ENCODE measurements around the gene H2AZ1.
"Not testable (repeated sequence)": the region's sequence is repeated elsewhere in the genome, so short reads cannot be mapped to it uniquely, and the experiment has no call there.

H2AZ1 gene

DNA sequence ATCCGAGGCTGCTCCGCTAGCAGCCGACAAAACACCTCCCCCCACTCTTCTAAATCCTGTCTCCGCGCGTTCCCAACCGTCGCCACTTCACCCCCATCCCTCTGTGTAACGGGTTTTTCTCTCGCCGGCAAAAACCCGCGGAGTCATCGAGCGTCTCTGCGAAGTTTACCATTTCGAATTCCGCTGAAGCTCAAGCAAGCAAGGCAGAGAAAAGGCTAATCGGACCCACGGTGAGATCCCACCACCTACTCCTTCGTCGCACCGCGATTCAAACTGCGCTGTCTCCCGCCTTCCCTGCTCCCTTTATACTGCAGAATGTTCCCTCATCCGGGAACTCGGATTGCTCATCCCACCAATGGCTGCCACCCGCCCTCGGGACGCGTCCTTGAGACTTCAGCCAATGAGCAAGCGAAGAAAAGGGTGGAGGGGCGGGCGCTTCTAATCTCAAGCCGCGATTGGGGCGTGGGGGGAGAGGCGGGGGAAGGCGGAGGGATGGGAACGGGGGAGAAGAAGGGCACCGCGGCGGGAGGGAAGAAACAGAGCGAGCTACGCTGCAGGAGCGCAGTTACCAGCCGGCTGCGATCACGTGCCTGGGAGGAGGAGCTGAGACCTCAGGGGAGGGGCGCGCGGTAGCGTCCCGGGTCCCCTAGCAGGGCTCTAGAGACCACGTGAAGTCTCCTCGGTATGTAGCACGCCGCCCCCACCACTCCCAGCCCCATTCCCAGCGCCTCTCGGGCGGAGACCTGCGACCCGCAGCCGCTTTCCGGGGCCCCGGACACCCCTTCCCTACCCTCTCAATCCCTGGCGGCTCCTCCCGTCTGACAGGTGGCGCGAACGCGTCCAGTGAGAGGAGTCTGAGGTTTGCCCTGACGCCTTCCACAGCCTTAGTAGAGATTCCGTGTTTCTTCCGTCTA is at the start of gene H2AZ1:
TSS of gene H2AZ1 (minus strand) at position 277 of the 914 bp plus-strand sequence. CDS start at position 172, 105 bp downstream.
- DNase-seq, result peak; percentile 99

DNA sequence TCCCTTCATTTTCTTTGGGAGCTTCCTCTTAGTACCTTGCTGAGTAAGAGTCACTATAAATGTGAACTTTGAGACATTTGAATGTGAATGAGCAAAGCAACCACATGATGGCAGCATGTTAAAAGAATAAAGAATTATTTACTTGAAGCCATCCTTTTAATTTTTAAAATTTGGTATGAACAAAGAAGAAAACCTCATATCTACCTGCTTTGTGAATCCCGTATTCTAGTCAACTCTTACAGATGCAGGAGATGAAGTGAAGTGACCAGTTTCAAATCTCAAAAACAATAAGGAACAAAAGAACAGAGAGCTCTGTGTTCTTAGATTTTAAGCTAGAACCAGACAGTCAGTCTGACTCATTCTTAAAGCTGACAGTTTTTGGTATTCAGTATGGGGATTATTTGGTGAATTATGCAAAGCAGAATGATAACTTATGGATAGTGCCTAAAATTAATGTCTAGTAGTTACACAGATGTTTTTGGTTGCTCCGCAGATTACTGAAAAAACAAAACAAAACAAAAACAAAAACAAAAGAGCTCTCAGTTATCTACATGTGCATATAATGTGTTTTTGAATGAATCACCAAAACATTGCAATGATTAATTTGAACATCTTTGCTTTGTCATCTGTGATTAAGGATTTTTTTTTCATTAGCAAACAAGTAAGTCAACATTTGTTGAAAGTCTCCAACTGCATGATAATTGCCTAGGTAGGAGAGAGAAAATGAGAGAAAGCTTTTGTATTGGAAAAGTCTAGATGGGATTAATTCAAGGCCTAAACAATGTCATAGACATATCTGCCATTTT is 48.2 kb upstream of the H2AZ1 start:
- no peak for DNase-seq

DNA sequence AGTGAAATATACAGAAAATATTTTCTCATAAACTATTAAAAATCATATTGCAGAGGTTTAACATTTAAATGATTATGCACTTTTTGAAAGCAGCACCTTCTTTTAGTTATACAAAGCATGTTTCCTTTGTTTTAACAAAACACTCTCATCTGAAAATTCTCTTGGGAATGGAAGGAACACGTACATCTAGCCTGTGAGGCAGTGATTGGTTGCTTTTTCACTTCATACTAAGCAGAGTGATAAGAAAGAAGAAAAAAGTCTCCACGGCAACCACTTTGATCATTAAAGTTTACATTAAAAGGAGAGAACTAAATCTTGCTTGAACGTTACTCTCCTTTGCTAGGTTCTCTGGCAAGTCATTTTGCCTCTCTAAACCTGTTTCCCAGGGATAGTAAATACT is 41.7 kb upstream of the H2AZ1 start:
- DNase-seq, result no peak

DNA sequence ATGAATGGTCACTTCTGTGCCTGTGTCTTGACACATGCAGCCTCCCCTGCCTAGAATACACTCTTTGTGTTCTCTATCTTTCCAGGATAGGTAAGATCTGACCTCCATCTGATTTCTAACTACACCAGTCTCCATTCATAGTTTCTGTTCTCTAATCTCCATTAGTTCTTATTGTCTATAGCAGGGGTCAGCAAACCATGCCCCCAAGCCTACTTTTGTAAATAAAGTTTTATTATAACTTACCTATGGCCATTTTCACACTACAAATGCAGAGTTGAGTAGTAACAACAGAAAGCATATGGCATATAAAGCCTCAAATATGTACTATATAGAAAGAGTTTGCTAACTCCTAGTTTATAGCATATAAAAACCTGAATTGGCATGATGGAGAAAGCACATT is 37.6 kb upstream of the H2AZ1 start:
- no peak for DNase-seq

DNA sequence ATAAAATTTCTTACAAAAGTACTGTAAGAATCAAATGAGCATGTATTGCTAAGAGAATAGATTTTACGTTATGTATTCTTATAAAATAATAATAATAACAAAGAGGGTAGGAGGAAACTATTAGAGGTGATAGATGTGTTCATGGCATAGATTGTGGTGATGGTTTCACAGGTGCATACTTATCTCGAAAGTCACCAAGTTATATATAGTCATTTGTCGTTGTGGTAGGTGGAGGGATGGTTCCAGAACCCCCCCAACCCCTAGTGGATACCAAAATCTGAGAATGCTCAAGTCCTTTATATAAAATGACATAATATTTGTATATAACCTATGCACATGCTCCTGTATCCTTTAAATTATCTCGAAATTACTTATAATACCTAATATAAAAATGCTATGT is 36.7 kb upstream of the H2AZ1 start:
- no peak for DNase-seq

DNA sequence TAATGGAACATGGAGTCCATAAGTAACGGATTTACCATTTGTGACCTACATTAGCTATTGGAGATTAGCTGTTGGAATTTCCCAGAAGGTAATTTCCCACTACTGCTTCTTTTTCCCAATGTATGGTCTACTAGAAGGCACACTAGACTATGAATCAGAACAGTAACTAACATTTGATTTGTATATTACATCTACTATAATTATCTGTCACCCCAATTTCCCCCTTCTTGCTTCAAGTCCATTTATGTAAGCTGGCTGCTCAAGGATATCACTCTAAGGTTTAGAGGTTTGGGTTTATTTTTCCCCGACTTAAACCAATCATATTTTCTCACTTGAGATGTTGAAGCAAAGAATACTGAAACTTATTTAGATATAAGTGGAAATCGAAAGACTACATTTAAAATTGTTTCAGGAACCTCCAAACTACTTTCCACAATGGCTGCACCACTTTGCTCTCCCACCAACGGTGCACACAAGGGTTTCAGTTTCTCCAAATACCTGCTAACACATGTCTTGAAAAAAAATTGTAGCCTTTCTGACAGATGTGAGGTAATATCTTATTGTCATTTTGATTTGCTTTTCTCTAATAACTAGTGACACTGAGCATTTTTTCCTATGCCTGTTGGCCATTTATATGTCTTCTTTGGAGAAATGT is 33.3 kb upstream of the H2AZ1 start:
- no peak for DNase-seq

DNA sequence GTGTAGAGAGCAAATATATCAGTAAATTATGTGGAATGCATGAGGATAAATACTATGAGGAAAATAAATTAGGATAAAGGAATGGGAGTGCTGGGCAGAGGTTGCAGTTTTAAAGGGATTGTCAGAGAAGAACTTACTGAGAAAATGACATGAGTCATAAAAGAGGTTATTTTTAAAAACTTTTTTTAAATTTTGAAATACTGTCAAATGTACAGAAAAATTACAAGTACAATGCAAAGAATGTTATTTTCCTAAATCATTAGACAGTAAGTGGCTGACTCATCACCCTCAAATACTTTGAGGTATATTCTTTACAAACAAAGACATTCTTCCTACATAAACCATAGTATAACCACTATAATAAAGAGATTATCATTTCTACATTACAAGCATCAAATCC is 29.8 kb upstream of the H2AZ1 start:
- DNase-seq, result no peak

DNA sequence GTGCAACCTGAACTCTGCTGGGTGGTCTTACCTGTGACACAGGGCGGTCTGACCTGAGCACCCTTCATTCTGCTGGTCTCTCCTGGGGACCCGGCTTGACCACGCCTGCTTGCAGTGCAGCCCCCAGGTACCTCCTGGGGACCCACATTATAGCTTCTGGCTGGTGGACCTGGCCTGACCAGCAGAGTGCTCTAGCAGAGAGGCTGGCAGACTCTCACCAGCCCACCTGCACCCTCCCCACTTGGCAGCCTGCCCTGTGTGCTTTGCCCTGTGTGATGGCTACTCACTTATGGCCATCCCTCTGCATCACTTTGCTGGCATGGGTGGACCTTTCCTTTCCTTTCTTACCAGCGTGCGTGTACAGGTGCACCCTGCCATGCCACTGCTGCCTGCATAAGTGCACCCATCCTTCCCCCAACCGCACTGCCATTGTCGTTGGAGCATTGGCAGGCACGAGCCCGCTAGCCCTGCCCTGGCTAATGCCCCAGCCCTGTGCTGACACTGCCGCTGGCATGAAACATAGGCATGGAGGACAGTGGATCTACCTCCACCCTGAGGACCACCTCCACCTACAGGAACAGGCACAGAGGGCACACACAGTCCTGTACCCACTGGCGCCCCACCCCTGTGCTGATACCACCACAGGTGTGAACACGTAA is 21.5 kb upstream of the H2AZ1 start:
- no peak for DNase-seq

DNA sequence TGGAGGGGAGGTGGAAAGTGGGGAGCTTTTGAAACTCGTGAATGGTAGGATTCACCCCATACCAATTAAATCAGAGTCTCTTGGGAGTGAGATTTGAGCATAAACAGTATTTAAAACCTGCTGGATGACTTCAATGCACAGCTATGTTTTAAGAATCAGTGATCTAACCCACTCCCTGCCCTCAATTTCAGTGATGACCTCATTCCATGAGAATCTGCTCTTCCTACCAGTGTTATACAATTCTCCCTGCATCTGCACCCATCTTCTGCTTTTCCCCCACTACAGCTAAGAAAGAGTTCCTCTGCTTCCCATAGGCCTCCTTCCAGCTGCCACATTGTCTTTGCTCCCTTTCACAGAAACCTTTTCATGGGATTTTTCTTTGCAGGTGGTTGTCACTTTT is 18.3 kb upstream of the H2AZ1 start:
- DNase-seq, result no peak

DNA sequence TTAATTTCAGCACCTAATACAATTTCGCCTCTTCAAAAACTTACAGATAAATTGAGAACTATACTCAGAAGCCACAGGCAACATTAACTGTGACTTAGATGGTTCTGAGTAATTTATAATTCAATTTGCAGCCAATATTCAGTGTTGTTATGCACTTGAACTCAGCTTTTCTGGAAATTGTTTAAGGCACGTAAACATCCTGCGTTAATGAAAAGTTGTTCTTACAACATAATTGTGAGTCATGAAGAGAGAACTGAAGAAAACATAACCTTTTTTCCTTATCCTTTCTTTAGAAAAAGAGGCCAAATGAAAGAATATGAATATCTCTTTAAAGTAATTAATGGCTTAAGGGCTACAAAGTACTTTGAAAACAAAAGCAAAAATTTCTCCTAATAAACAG is 16.6 kb upstream of the H2AZ1 start:
- no peak for DNase-seq

DNA sequence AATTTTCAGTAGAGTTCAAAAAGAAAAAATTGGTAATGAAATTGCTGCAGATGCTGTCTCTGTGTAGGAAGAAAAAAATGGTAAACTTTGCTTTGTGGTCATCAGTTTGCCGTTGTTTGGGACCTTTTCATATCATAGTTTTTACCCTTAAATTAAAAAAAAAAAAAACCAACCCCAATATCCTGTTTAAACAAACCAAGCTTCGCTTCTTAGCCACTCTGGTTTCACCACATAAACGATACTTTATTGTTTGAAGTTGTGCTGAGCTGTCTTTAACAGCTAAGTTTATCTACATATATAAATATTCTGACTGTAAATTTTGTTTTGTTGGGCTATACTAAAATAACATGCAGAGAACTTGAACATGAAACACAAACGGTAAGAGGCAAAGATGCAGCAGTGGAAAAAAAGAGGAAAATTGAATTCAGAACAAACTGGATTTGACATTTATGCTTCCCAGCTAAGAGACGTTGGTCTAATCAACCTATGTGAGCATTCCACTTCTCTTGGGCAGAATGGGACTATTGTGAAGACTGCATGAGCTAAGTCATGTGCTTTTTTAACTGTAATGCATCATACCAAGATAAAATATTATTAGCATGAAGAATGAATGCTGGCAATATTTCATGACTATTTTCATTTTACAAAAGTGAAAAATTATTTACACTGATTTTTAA is 15.7 kb upstream of the H2AZ1 start:
- DNase-seq, result no peak

DNA sequence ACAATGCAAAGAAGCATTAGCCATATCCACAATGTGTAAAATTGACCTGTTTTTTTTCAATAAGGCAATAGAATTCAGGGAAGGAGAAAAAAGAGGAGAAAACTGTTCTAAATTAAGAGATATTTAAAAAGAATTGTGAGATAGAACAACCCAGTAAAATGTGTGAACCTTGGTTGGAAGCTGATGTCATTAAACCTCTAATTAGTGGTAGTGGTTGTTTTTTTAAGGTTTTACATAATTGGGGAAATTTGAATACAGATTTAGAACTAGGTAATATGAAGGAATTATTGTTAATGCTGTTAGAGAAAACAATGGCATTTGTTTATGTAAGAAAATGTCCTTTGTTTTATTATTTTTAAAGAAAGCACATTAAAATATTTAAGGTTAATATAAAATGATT is 15.1 kb upstream of the H2AZ1 start:
- DNase-seq, result no peak

DNA sequence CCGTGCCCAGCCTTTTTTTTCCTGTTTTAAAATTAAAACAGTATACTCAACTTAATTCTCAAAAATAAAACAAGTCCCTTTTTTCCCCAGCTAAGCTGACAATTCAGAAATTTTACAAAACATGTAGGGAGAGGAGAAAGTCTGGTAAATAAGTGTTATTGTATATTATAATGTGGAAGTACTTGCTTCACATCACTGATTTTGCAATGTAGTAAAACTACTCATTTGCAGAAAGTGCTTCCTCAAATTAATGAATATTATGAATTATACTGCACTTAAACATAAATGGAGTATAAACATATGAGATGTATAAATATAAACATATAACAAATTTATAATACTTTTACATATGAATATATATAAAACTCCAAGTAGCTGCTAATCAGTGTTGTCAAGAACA is 11.6 kb upstream of the H2AZ1 start:
- no peak for DNase-seq

DNA sequence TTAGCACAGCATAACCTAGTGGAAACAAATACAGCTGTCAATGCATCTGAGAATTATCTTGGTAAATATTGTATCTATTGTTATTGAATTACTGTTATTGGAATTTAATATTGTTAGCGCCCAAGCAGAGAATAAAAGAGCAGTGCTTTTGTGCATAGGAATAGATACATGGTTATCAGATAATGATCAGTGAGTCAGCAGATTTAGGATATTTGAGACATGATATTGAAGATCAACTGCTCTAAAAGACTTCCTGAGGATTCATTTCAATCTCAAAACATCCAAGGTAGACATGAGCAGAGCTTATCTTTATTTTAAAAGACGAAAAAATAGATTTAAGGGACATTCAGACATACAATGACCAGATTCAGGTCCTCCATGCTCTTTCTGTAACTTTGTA is 10.6 kb upstream of the H2AZ1 start:
- DNase-seq, result no peak

DNA sequence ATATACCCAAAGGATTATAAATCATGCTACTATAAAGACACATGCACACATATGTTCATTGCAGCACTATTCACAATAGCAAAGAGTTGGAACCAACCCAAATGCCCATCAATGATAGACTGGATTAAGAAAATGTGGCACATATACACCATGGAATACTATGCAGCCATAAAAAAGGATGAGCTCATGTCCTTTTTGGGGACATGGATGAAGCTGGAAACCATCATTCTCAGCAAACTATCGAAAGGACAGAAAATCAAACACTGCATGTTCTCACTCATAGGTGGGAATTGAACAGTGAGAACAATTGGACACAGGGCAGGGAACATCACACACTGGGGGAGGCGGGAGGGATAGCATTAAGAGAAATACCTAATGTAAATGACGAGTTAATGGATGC is 8.1 kb upstream of the H2AZ1 start:
- DNase-seq, result not testable (repeated sequence)

DNA sequence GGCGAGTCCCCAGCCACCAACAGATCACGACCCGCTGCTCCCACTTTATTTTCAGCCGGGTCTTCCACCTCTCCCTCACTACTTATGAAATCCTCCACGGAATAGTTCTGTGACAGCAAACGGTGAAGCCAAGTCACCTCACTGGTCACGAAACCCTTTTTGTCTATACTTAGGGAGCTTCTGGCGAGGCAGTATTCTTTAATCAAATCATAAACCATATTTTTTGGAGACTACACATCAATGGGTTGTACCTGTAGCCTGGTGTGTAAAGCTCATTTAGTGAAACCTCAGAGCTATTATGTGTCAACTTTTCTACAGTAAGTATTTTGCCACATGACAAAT is 809 bp upstream of the H2AZ1 start:
- DNase-seq, result no peak

DNA sequence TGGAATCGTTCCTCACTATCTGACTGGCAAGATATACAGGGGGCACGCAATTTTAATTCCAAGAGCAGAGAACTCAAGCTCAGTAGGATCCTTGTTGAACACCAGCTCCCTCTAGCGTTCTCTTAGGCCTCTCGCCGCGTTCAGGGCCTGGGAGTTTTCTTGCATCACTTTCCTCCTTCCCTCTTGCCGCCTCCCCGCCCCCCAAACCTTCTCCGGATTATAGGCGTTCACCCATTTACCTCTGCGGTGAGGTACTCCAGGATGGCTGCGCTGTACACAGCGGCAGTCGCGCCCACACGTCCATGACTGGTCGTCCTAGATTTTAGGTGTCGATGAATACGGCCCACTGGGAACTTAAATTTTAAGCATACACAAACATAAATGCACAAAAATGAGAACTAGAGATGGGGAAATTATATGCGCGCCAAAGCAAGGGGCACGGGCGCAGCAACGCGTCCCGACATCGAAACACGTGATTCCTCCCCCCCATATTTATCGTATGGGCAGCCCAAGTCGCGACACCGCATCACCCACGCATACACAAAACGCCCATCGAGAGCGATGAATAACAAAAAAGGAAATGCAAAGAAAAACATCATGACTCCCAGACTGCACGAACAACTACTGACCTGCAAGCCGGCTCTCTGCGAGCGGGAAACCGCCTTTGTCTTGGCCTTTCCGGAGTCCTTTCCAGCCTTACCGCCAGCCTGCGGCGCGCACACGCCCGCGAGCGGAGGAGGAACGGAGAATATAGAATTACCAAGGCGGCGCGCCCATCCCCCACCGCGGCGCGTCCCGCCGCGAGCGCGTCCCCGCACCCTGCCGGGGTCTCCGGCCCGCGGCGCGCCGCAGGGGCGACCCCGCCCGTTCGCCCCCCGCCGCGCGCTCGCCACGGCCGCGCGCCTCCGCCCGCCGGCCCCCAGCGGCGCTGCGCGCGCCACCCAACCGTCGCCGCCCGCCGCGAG is 759 bp downstream of the H2AZ1 start:
- peak; percentile 95 for DNase-seq

DNA sequence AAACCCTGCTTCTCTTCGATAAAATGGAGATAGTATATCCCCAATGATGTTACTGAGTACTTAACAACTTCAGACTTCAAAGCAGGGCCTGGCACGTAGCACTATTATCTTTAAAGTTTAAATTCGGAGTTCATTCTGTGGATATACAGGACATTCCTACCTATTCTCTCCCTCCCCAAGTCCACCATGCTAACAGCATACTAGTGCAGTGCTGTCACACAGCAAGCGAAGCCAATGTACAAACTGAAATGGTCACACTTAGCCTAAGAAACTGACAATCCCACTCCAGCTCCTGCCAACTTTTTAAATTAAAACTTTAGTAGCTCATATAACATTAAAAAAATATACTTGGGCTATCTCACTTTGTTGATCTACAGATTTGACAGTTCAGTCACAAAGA is 2.5 kb downstream of the H2AZ1 start:
- DNase-seq, result no peak

DNA sequence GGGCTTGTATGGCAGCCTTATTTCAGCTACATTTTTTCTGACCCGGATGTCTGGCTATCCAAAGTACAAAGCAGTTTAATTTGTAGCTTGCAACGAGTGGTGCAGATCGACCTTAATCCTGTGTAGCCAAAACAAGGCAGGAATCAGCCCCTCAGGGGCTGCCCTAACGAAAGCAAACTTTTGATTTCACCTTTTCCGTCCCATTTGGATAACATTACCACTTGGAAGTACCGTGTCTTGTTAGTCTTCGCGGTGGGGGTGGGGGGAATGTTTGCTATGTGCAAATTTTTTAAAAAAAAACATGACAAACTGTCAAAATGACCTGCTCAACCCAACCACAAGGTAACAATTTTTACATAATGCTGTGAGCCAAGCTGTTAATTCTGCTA is 2.9 kb downstream of the H2AZ1 start:
- DNase-seq, result no peak

DNA sequence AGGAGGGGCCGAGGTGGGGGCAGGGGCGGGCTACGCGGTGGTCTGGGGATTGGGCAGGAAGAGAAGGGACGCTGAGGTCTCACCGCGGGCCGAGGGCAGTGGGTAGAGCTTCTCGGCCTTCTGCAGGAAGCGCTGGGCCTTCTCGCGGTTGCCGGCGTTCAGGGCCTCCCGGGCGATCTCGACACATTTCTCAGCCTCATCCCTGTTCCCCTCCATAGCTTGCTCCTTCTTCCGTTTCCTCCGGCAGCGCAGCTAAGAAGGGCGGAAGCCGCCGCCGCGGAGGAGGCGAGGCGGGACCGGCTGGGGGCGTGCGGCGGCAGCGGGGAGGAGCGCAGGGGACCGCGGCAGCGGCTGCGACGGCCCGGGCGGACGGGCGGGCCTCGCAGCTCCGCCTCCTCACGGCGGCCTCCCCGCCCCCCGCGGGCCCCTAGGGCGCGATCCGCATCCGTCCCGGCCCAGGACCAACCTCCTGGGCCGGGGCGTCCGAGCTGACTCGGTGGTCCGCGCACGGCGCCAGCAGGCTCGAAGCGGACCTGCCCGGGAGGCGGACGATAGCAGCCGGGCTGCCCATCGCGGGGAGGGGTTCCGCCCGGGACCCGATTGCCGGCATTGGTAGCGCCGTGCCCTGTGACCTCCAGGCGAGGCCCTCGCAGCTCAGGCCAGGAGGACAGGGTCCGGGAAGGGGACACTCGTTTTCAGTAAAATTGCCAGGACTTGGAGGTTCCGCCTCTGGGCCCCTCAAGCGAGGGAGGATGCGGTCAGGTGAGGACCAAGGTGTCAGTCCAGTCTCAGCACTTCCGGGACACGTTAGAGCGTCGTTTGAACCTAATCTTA is 3.5 kb downstream of the H2AZ1 start, which contains the start of gene DNAJB14:
TSS of gene DNAJB14 (minus strand) at position 263 of the 834 bp plus-strand sequence. CDS start at position 216, 47 bp downstream.
- DNase-seq, result peak; percentile 94

All from activated effector memory CD4-positive, alpha-beta T cell treated with anti-CD3 and anti-CD28 coated beads, Interleukin-2, amount 50 U/mL, for 16 hours (primary cell).